T-helper 2 cell treated with Interferon-gamma antibody and Interleukin-4, amounts not matched to agents 5 μg/mL and 100 μg/mL, for 36 hours (primary cell): ENCODE data around the gene SURF2.
"Not testable (repeated sequence)": the region's sequence is repeated elsewhere in the genome, so short reads cannot be mapped to it uniquely, and the experiment has no call there.

Experiments
- DNase-seq: peaks from one replicate; pipeline ENCODE4 v3.0.0; 2021; ENCODE audit warnings: low spot score
- H3K27ac Mint-ChIP-seq: one replicate; pipeline ENCODE4 v1.8.0; 2021; ENCODE audit warnings: mild to moderate bottlenecking, mixed read lengths
- H3K27me3 Mint-ChIP-seq: one replicate; pipeline ENCODE4 v1.8.0; 2021; ENCODE audit warnings: low read depth, mixed read lengths
- H3K36me3 Mint-ChIP-seq: one replicate; pipeline ENCODE4 v1.8.0; 2021; ENCODE audit warnings: low read depth, mixed read lengths
- H3K4me1 Mint-ChIP-seq: one replicate; pipeline ENCODE4 v1.8.0; 2021; ENCODE audit warnings: low read depth, mixed read lengths
- H3K4me3 Mint-ChIP-seq: one replicate; pipeline ENCODE4 v1.8.0; 2022; ENCODE audit warnings: mild to moderate bottlenecking, moderate library complexity, mixed read lengths
- H3K9me3 Mint-ChIP-seq: one replicate; pipeline ENCODE4 v1.8.0; 2021; ENCODE audit warnings: mixed read lengths

Gene SURF2

GRCh38 chr9:133331221-133331620 lies 25.1 kb upstream of the SURF2 start:
- H3K4me1 Mint-ChIP-seq: peaks cover 11% of the 10 kb centered on the region
- no peak overlapping the region for H3K27ac Mint-ChIP-seq
- no peak for DNase-seq
- H3K36me3 Mint-ChIP-seq: peaks cover 41% of the 10 kb centered on the region
- no peak overlapping the region for H3K4me3 Mint-ChIP-seq
- no peaks in the 10 kb centered on the region for H3K27me3 Mint-ChIP-seq
- H3K9me3 Mint-ChIP-seq: no peaks in the 10 kb centered on the region

GRCh38 chr9:133331641-133332380 lies 24.5 kb upstream of the SURF2 start:
- no peak overlapping the region for H3K27ac Mint-ChIP-seq
- H3K9me3 Mint-ChIP-seq: no peaks in the 10 kb centered on the region
- H3K4me3 Mint-ChIP-seq: no peak overlapping the region
- no peak for DNase-seq
- no peaks in the 10 kb centered on the region for H3K27me3 Mint-ChIP-seq
- peaks cover 14% of the 10 kb centered on the region for H3K4me1 Mint-ChIP-seq
- H3K36me3 Mint-ChIP-seq: peaks cover 43% of the 10 kb centered on the region

GRCh38 chr9:133332381-133332730 lies 24.0 kb upstream of the SURF2 start:
- H3K4me3 Mint-ChIP-seq: no peak overlapping the region
- H3K4me1 Mint-ChIP-seq: peaks cover 14% of the 10 kb centered on the region
- no peaks in the 10 kb centered on the region for H3K27me3 Mint-ChIP-seq
- H3K27ac Mint-ChIP-seq: no peak overlapping the region
- H3K9me3 Mint-ChIP-seq: no peaks in the 10 kb centered on the region
- H3K36me3 Mint-ChIP-seq: peaks cover 43% of the 10 kb centered on the region
- DNase-seq: no peak

- Mint-ChIP-seq H3K36me3 (peaks cover 46% of the 10 kb centered on the region), H3K9me3 (no peaks in the 10 kb centered on the region), H3K27ac (no peak overlapping the region), H3K27me3 (no peaks in the 10 kb centered on the region), H3K4me3 (no peak overlapping the region), H3K4me1 (peaks cover 14% of the 10 kb centered on the region)
- no peak for DNase-seq
These were observed 23.3 kb upstream of the SURF2 start for GRCh38 chr9:133333011-133333410.

GRCh38 chr9:133333566-133333965 lies 22.8 kb upstream of the SURF2 start:
- Mint-ChIP-seq H3K4me3 (no peak overlapping the region), H3K36me3 (peaks cover 46% of the 10 kb centered on the region), H3K27ac (no peak overlapping the region), H3K4me1 (peaks cover 14% of the 10 kb centered on the region), H3K27me3 (no peaks in the 10 kb centered on the region), H3K9me3 (no peaks in the 10 kb centered on the region)
- no peak for DNase-seq

GRCh38 chr9:133334161-133334560 lies 22.2 kb upstream of the SURF2 start:
- DNase-seq: no peak
- Mint-ChIP-seq H3K4me3 (peak overlapping the region; percentile 97), H3K36me3 (peaks cover 48% of the 10 kb centered on the region), H3K4me1 (peaks cover 14% of the 10 kb centered on the region), H3K27ac (no peak overlapping the region), H3K9me3 (no peaks in the 10 kb centered on the region), H3K27me3 (no peaks in the 10 kb centered on the region)

- H3K27me3 Mint-ChIP-seq, H3K9me3 Mint-ChIP-seq, DNase-seq: not testable (repeated sequence)
- peaks cover 14% of the 10 kb centered on the region for H3K4me1 Mint-ChIP-seq
- H3K4me3 Mint-ChIP-seq: peak overlapping the region; percentile 97
- H3K27ac Mint-ChIP-seq: peak overlapping the region; percentile 91
- peaks cover 51% of the 10 kb centered on the region for H3K36me3 Mint-ChIP-seq
These were observed 21.5 kb upstream of the SURF2 start for GRCh38 chr9:133334888-133335287.

GRCh38 chr9:133335924-133336811 lies 20.2 kb upstream of the SURF2 start, which contains the start of gene SURF6:
TSS of gene SURF6 (minus strand) at chr9:133336188. CDS start at chr9:133336132, 56 bp downstream.
- no peaks in the 10 kb centered on the region for H3K27me3 Mint-ChIP-seq
- peaks cover 52% of the 10 kb centered on the region for H3K36me3 Mint-ChIP-seq
- DNase-seq: peak; percentile 96
- H3K27ac Mint-ChIP-seq: peak within 1 kb of the TSS; percentile 91
- H3K9me3 Mint-ChIP-seq: no peaks in the 10 kb centered on the region
- H3K4me1 Mint-ChIP-seq: peaks cover 18% of the 10 kb centered on the region
- peak within 1 kb of the TSS; percentile 97 for H3K4me3 Mint-ChIP-seq

- peak overlapping the region; percentile 31 for H3K27ac Mint-ChIP-seq
- no peak for DNase-seq
- peaks cover 15% of the 10 kb centered on the region for H3K4me1 Mint-ChIP-seq
- H3K4me3 Mint-ChIP-seq: no peak overlapping the region
- no peaks in the 10 kb centered on the region for H3K27me3 Mint-ChIP-seq
- no peaks in the 10 kb centered on the region for H3K9me3 Mint-ChIP-seq
- H3K36me3 Mint-ChIP-seq: peaks cover 35% of the 10 kb centered on the region
These were observed 16.7 kb upstream of the SURF2 start for GRCh38 chr9:133339641-133340040.

GRCh38 chr9:133340256-133340655 lies 16.1 kb upstream of the SURF2 start:
- Mint-ChIP-seq H3K4me3 (no peak overlapping the region), H3K27ac (peak overlapping the region; percentile 51)

GRCh38 chr9:133340916-133341315 lies 15.4 kb upstream of the SURF2 start:
- Mint-ChIP-seq H3K27me3 (no peaks in the 10 kb centered on the region), H3K27ac (peak overlapping the region; percentile 55), H3K36me3 (peaks cover 33% of the 10 kb centered on the region), H3K9me3 (no peaks in the 10 kb centered on the region), H3K4me3 (no peak overlapping the region), H3K4me1 (peaks cover 10% of the 10 kb centered on the region)
- DNase-seq: no peak

More at GRCh38 chr9:133340256-133340655, 16.1 kb upstream of the SURF2 start:
- Mint-ChIP-seq H3K27me3 (no peaks in the 10 kb centered on the region), H3K9me3 (no peaks in the 10 kb centered on the region), H3K36me3 (peaks cover 35% of the 10 kb centered on the region), H3K4me1 (peaks cover 11% of the 10 kb centered on the region)
- DNase-seq: no peak

GRCh38 chr9:133341369-133342068 lies 14.8 kb upstream of the SURF2 start:
- Mint-ChIP-seq H3K36me3 (peaks cover 32% of the 10 kb centered on the region), H3K9me3 (no peaks in the 10 kb centered on the region), H3K4me3 (no peak overlapping the region), H3K27me3 (no peaks in the 10 kb centered on the region), H3K27ac (peak overlapping the region; percentile 41), H3K4me1 (peaks cover 12% of the 10 kb centered on the region)
- DNase-seq: no peak

- DNase-seq: no peak
- no peaks in the 10 kb centered on the region for H3K27me3 Mint-ChIP-seq
- peaks cover 17% of the 10 kb centered on the region for H3K4me1 Mint-ChIP-seq
- peak overlapping the region; percentile 41 for H3K27ac Mint-ChIP-seq
- H3K36me3 Mint-ChIP-seq: peaks cover 33% of the 10 kb centered on the region
- no peaks in the 10 kb centered on the region for H3K9me3 Mint-ChIP-seq
- no peak overlapping the region for H3K4me3 Mint-ChIP-seq
These were observed 14.3 kb upstream of the SURF2 start for GRCh38 chr9:133342069-133342406.

GRCh38 chr9:133342570-133342969 lies 13.8 kb upstream of the SURF2 start:
- no peak overlapping the region for H3K27ac Mint-ChIP-seq

More at GRCh38 chr9:133342570-133342969, 13.8 kb upstream of the SURF2 start:
- no peaks in the 10 kb centered on the region for H3K9me3 Mint-ChIP-seq
- no peak overlapping the region for H3K4me3 Mint-ChIP-seq
- H3K27me3 Mint-ChIP-seq: no peaks in the 10 kb centered on the region
- peaks cover 34% of the 10 kb centered on the region for H3K36me3 Mint-ChIP-seq
- no peak for DNase-seq
- peaks cover 20% of the 10 kb centered on the region for H3K4me1 Mint-ChIP-seq
